HCT116 (cell line): ENCODE measurements around the gene PAX5. TPM values are rescaled to one million over a fixed set of nuclear protein-coding genes. Genes with fewer than 3 reads are reported as not detected.

Experiments used
- ATAC-seq: fragments of 200-7000 bp; cut with Tn5 transposase; 2 replicates; pipeline ENCODE4 v1.9.1; 2020; ENCODE audit warnings: mild to moderate bottlenecking, moderate library complexity
- BruUV-seq: library from RNA; stranded (reverse); fragments of 400-500 nt; replicated peaks from 2 replicates; lab custom pipeline; 2021; lab: Mats Ljungman, UMichigan
- CTCF ChIA-PET: fragments of 300-600 bp; sonication (Branson Sonifier 250); formaldehyde crosslinking; loops from one replicate; lab custom pipeline; 2021; ENCODE audit warnings: antibody characterized with exemption; lab: Charles Lee
- POLR2A ChIA-PET: fragments of 300-600, 350-600 bp; sonication (Branson Sonifier 250); formaldehyde crosslinking; loops from one replicate; lab custom pipeline; 2021; ENCODE audit warnings: antibody characterized with exemption; lab: Charles Lee
- RAD21 ChIA-PET, 2 experiments: fragments of 300-600 bp; sonication (Branson Sonifier 250); formaldehyde crosslinking; loops; one replicate each; lab custom pipeline; 2023; ENCODE audit warnings: low total read pairs in 2 of 2; ENCODE audit not compliant: uncharacterized antibody in 2 of 2, unreplicated experiment in 2 of 2, low non-redundant PET in 1 of 2; lab: Charles Lee
- DNase-seq: peaks from one replicate; pipeline ENCODE4 v3.0.0-alpha.2; 2010; ENCODE audit warnings: low read depth, low spot score
- H2AFZ ChIP-seq: fragments of 200-600 bp; shearing (Covaris generic), sonication (generic); 2 replicates; pipeline ENCODE4 v1.6.1; 2017; ENCODE audit warnings: low read depth, mixed run types, mixed read lengths, antibody characterized with exemption, low read length; ENCODE audit not compliant: poor library complexity, severe bottlenecking
- H3K27ac ChIP-seq: 2 replicates; pipeline ENCODE4 v1.5.1; 2012; ENCODE audit warnings: low read depth, low read length
- H3K27me3 ChIP-seq: fragments of 200-600 bp; sonication (generic); 2 replicates; pipeline ENCODE4 v1.6.1; 2016; ENCODE audit warnings: mixed run types, low read length, mixed read lengths; ENCODE audit not compliant: insufficient read depth
- H3K36me3 ChIP-seq, 2 experiments: fragments of 200-500 bp in 1 of 2; fragments of 200-600 bp in 1 of 2; sonication (Bioruptor generic) in 1 of 2; sonication (generic) in 1 of 2; 2 replicates each; pipeline versions ENCODE4 v1.5.1 to v1.6.1; 2014 to 2016; ENCODE audit warnings: low read length in 2 of 2, inconsistent platforms in 1 of 2, mixed read lengths in 1 of 2, mixed run types in 1 of 2; ENCODE audit not compliant: insufficient read depth in 2 of 2, control insufficient read depth in 1 of 2
- H3K4me1 ChIP-seq, 2 experiments: fragments of 200-600 bp in 1 of 2; sonication (generic) in 1 of 2; 2 replicates each; pipeline versions ENCODE4 v1.5.1 to v1.6.1; 2012 to 2017; ENCODE audit warnings: low read length in 2 of 2, inconsistent platforms in 1 of 2, mild to moderate bottlenecking in 1 of 2, mixed read lengths in 1 of 2, mixed run types in 1 of 2, moderate library complexity in 1 of 2; ENCODE audit not compliant: insufficient read depth in 2 of 2, control insufficient read depth in 1 of 2
- H3K4me2 ChIP-seq: fragments of 200-600 bp; sonication (generic); 2 replicates; pipeline ENCODE4 v1.6.1; 2017; ENCODE audit warnings: mixed run types, low read length, mixed read lengths
- H3K4me3 ChIP-seq, 2 experiments: fragments of 200-600 bp in 1 of 2; sonication (generic) in 1 of 2; replicated peaks in 1 of 2; 2 replicates each; pipeline ENCODE4 v1.5.1; 2011 to 2016; ENCODE audit warnings: low read length in 2 of 2, control low read depth in 1 of 2, low read depth in 1 of 2, mild to moderate bottlenecking in 1 of 2, mixed read lengths in 1 of 2, mixed run types in 1 of 2
- H3K79me2 ChIP-seq: fragments of 200-600 bp; sonication (generic); 2 replicates; pipeline ENCODE4 v1.6.1; 2017; ENCODE audit warnings: mild to moderate bottlenecking, mixed run types, low read length, moderate library complexity, mixed read lengths; ENCODE audit not compliant: insufficient read depth
- H3K9ac ChIP-seq: fragments of 200-600 bp; sonication (generic); 2 replicates; pipeline ENCODE4 v1.6.1; 2016; ENCODE audit warnings: low read length, mixed read lengths
- H3K9me2 ChIP-seq: fragments of 200-600 bp; sonication (generic), shearing (Covaris generic); 2 replicates; pipeline ENCODE4 v1.6.1; 2017; ENCODE audit warnings: mixed run types, mild to moderate bottlenecking, moderate library complexity; ENCODE audit not compliant: insufficient read depth
- H3K9me3 ChIP-seq, 2 experiments: fragments of 200-500 bp in 1 of 2; fragments of 200-600 bp in 1 of 2; sonication (Bioruptor generic) in 1 of 2; sonication (generic) in 1 of 2; 2 replicates each; pipeline ENCODE4 v1.6.1; 2014 to 2017; ENCODE audit warnings: low read length in 2 of 2, mixed read lengths in 2 of 2, inconsistent platforms in 1 of 2, low read depth in 1 of 2, mild to moderate bottlenecking in 1 of 2, mixed run types in 1 of 2, moderate library complexity in 1 of 2; ENCODE audit not compliant: control insufficient read depth in 1 of 2, insufficient read depth in 1 of 2
- H4K20me1 ChIP-seq: fragments of 200-600 bp; sonication (generic), shearing (Covaris generic); 2 replicates; pipeline ENCODE4 v1.6.1; 2017; ENCODE audit warnings: mixed run types, mild to moderate bottlenecking, moderate library complexity; ENCODE audit not compliant: insufficient read depth
- CTCF ChIP-seq, 3 experiments: fragments of 200-600 bp in 1 of 3; sonication (generic) in 1 of 3; IDR thresholded peaks in 2 of 3; conservative IDR thresholded peaks in 1 of 3; 2 replicates each; pipeline ENCODE4 v1.5.1; 2012 to 2017; ENCODE audit warnings: low read depth in 2 of 3, low read length in 2 of 3, antibody characterized with exemption in 1 of 3, borderline replicate concordance in 1 of 3, control low read depth in 1 of 3, mild to moderate bottlenecking in 1 of 3, mixed read lengths in 1 of 3, mixed run types in 1 of 3, moderate library complexity in 1 of 3; ENCODE audit not compliant: insufficient read depth in 1 of 3
- EZH2phosphoT487 ChIP-seq: fragments of 200-600 bp; IDR thresholded peaks from 2 replicates; pipeline ENCODE4 v1.6.1; 2018; ENCODE audit warnings: antibody characterized with exemption, borderline replicate concordance
- POLR2AphosphoS5 ChIP-seq: IDR thresholded peaks from 2 replicates; pipeline ENCODE4 v1.6.1; 2011; ENCODE audit warnings: mild to moderate bottlenecking, low read depth, low read length, moderate library complexity
- RAD21 ChIP-seq: IDR thresholded peaks from 2 replicates; pipeline ENCODE4 v1.6.1; 2012; ENCODE audit warnings: low read depth, mild to moderate bottlenecking
- SP1 ChIP-seq: IDR thresholded peaks from 2 replicates; pipeline ENCODE4 v1.6.1; 2012; ENCODE audit warnings: low read depth
- ZBTB33 ChIP-seq: IDR thresholded peaks from 2 replicates; pipeline ENCODE4 v1.6.1; 2011; ENCODE audit warnings: mild to moderate bottlenecking, low read length, moderate library complexity; ENCODE audit not compliant: insufficient replicate concordance; ENCODE audit errors: extremely low read depth
- intact Hi-C: fragments of 100-400 bp; cut with micrococcal nuclease; formaldehyde crosslinking; loops from 2 replicates; pipeline ENCODE4 v1.10.0; 2022
- total RNA-seq: library from RNA; stranded (reverse); gene quantifications from one replicate; pipeline ENCODE4 v1.2.1, GENCODE V29; 2021; ENCODE audit not compliant: unreplicated experiment

Gene PAX5
- total RNA-seq, 1 experiment from 2014 or later, result 0.17 TPM

GRCh38 chr9:36974731-36975130 is 59.3 kb downstream of the PAX5 start:
- no TSS peak for BruUV-seq
- Histone ChIP-seq H3K9ac (no peak overlapping the region), H3K27me3 (no peaks in the 10 kb centered on the region), H3K4me1 (peaks cover 0 to 19% of the 10 kb centered on the region in 2 experiments; a peak in 3 of 4 replicates), H3K4me2 (no peak overlapping the region), H3K27ac (no peak overlapping the region), H3K9me2 (no peaks in the 10 kb centered on the region), H4K20me1 (no peaks in the 10 kb centered on the region), H3K4me3 (no peak overlapping the region), H2AFZ (no peak overlapping the region), H3K9me3 (no peaks in the 10 kb centered on the region), H3K36me3 (no peaks in the 10 kb centered on the region), H3K79me2 (no peaks in the 10 kb centered on the region)
- ChIA-PET POLR2A (no interaction called here), CTCF (interaction anchor here (3.5 kb wide), 1 partner anchor 101 kb away, joined by 22 read pairs; no protein-coding TSS in a partner anchor), RAD21 (no interaction called here)
- intact Hi-C loops, result loop anchor here (2.0 kb wide), 1 partner anchor 36 kb away; no protein-coding TSS in a partner anchor
- no peak for DNase-seq
- peak; percentile 60; the same call in 1 of the 2 replicates for ATAC-seq
- no peak for TF ChIP-seq ZBTB33
- TF ChIP-seq RAD21, result peak; percentile 52
- no peak for TF ChIP-seq POLR2AphosphoS5
- no peak for TF ChIP-seq EZH2phosphoT487
- peak; percentile 31 to 41 (median 33); a peak in 3 of 6 replicates for TF ChIP-seq CTCF (IDR thresholded peaks at IDR 0.05 in 2 of 3, conservative IDR thresholded peaks at IDR 0.05 in 1 of 3; ENCODE audit: borderline replicate concordance in 1 of 3, insufficient read depth in 1 of 3, low read depth in 2 of 3, low read length in 2 of 3)
- no peak for TF ChIP-seq SP1
